Measurements from ENCODE around the gene ACBD4. TPM values are rescaled to one million over a fixed set of nuclear protein-coding genes. Genes with fewer than 3 reads are reported as not detected.

Gene ACBD4
- total RNA-seq: 12.8 and 15.9 TPM in 2 replicates

GRCh38 chr17:45135192-45135977 lies at the start of gene ACBD4:
Gene ACBD4 (plus strand): TSS chr17:45135687. CDS start chr17:45136145, 458 bp downstream.
- DNase-seq (ENCODE audit: low spot score): peak; percentile 94
- H3K27ac Mint-ChIP-seq: peak within 1 kb of the TSS; percentile 58
- peaks cover 6% of the 10 kb centered on the region for H3K27me3 Mint-ChIP-seq (ENCODE audit: low read depth)
- H3K4me3 Mint-ChIP-seq (ENCODE audit: low read depth): peak within 1 kb of the TSS; percentile 85
- intact Hi-C loops (cut with micrococcal nuclease): loop anchor here (1.0 kb wide), 3 partner anchors 13 to 113 kb away; partner anchors contain the start of gene HEXIM1
- peaks cover 3% of the 10 kb centered on the region for H3K36me3 Mint-ChIP-seq (ENCODE audit: low read depth)
- no peaks in the 10 kb centered on the region for H3K9me3 Mint-ChIP-seq
- peaks cover 13% of the 10 kb centered on the region for H3K4me1 Mint-ChIP-seq (ENCODE audit: low read depth)

DNA sequence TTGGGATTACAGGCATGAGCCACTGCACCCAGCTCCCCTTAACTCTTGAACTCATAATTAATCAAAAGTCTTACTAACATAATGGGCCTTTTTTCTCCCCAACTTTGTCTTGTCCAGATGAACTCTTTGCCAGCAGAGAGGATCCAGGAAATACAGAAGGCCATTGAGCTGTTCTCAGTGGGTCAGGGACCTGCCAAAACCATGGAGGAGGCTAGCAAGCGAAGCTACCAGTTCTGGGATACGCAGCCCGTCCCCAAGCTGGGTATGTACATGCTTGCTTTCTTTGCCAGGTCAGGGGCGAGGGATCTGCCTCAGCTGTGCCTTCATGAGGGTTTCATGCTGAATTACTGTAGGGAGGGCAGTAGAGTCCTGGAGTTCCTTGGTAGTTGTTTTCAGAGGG lies 49.1 kb upstream of the ACBD4 start:
- no peak overlapping the region for H3K27ac Mint-ChIP-seq
- H3K36me3 Mint-ChIP-seq (ENCODE audit: low read depth): peaks cover 68% of the 10 kb centered on the region
- no peak overlapping the region for H3K4me3 Mint-ChIP-seq (ENCODE audit: low read depth)
- H3K27me3 Mint-ChIP-seq (ENCODE audit: low read depth): no peaks in the 10 kb centered on the region
- H3K4me1 Mint-ChIP-seq (ENCODE audit: low read depth): peaks cover 1% of the 10 kb centered on the region
- no peaks in the 10 kb centered on the region for H3K9me3 Mint-ChIP-seq
- no peak for DNase-seq (ENCODE audit: low spot score)
- intact Hi-C loops (cut with micrococcal nuclease): no loop called here

GRCh38 chr17:45086865-45087503 lies 48.5 kb upstream of the ACBD4 start:
- Mint-ChIP-seq H3K27ac (no peak overlapping the region), H3K27me3 (ENCODE audit: low read depth) (no peaks in the 10 kb centered on the region), H3K9me3 (no peaks in the 10 kb centered on the region), H3K4me3 (ENCODE audit: low read depth) (no peak overlapping the region), H3K4me1 (ENCODE audit: low read depth) (peaks cover 1% of the 10 kb centered on the region), H3K36me3 (ENCODE audit: low read depth) (peaks cover 65% of the 10 kb centered on the region)
- DNase-seq (ENCODE audit: low spot score): no peak
- intact Hi-C loops (cut with micrococcal nuclease): no loop called here

GRCh38 chr17:45087504-45087975 lies 47.9 kb upstream of the ACBD4 start:
- H3K4me3 Mint-ChIP-seq (ENCODE audit: low read depth): no peak overlapping the region
- no peaks in the 10 kb centered on the region for H3K27me3 Mint-ChIP-seq (ENCODE audit: low read depth)
- intact Hi-C loops (cut with micrococcal nuclease): no loop called here
- H3K4me1 Mint-ChIP-seq (ENCODE audit: low read depth): peaks cover 1% of the 10 kb centered on the region
- no peak for DNase-seq (ENCODE audit: low spot score)
- H3K9me3 Mint-ChIP-seq: no peaks in the 10 kb centered on the region
- H3K36me3 Mint-ChIP-seq (ENCODE audit: low read depth): peaks cover 65% of the 10 kb centered on the region
- H3K27ac Mint-ChIP-seq: no peak overlapping the region

GRCh38 chr17:45087978-45088377 lies 47.5 kb upstream of the ACBD4 start:
- H3K4me1 Mint-ChIP-seq (ENCODE audit: low read depth): peaks cover 1% of the 10 kb centered on the region
- H3K27ac Mint-ChIP-seq: no peak overlapping the region
- peaks cover 64% of the 10 kb centered on the region for H3K36me3 Mint-ChIP-seq (ENCODE audit: low read depth)
- DNase-seq (ENCODE audit: low spot score): no peak
- H3K4me3 Mint-ChIP-seq (ENCODE audit: low read depth): no peak overlapping the region
- H3K9me3 Mint-ChIP-seq: no peaks in the 10 kb centered on the region
- H3K27me3 Mint-ChIP-seq (ENCODE audit: low read depth): no peaks in the 10 kb centered on the region
- intact Hi-C loops (cut with micrococcal nuclease): no loop called here

- H3K36me3 Mint-ChIP-seq (ENCODE audit: low read depth): peaks cover 64% of the 10 kb centered on the region
- H3K4me1 Mint-ChIP-seq (ENCODE audit: low read depth): peaks cover 1% of the 10 kb centered on the region
- DNase-seq (ENCODE audit: low spot score): no peak
- H3K27ac Mint-ChIP-seq: no peak overlapping the region
- no peaks in the 10 kb centered on the region for H3K9me3 Mint-ChIP-seq
- intact Hi-C loops (cut with micrococcal nuclease): no loop called here
- no peak overlapping the region for H3K4me3 Mint-ChIP-seq (ENCODE audit: low read depth)
- no peaks in the 10 kb centered on the region for H3K27me3 Mint-ChIP-seq (ENCODE audit: low read depth)
These were observed 46.7 kb upstream of the ACBD4 start for GRCh38 chr17:45088741-45089140.

DNA sequence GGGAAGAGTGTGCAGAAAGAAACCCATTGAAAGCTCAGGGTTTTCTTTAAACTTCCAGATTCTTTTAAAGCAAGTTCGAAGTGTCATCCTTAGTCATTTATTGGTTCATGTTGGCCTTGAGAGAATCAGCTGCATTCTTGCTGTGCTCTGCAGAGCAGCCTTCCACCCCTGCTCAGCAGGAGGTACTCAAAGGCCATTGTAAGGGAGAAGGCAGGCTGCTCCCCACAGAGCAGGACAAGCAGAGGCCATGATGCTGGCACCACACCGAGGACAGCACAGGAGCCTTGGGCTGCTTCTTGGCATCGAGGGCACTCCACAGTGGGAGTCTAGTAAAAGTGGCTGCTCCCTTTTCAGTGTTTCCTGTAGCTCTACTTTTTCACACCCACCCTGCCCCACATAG lies 44.8 kb upstream of the ACBD4 start:
- DNase-seq (ENCODE audit: low spot score): no peak
- intact Hi-C loops (cut with micrococcal nuclease): no loop called here

DNA sequence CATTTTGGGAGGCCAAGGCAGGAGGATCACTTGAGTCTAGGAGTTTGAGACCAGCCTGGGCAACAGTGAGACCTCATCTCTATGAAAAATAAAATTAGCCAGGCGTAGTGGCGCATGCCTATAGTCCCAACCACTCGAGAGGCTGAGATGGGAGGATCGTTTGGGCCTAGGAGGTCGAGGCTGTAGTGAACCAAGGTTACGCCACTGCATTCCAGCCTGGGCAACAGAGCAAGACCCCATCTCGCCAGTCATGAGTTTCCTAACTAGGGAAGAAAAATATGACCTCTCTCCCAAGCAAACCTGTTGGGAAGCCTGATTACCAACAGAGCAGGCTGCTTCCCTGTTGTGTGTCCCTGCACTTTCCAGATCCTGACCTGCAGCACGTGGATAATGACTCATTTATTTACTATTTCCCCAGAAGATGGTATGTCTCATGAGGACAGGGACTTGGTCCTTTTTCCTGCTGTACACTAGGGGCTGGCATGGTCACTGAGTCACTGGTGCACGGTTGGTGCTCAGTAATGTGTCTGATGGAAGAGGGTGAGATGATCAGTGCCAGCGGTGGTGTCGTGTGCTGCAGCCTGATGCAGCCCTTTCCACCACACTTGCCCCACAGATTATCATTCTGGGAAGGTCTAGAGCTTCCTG lies 43.6 kb upstream of the ACBD4 start:
- no peak for DNase-seq (ENCODE audit: low spot score)
- Mint-ChIP-seq H3K27me3 (ENCODE audit: low read depth) (no peaks in the 10 kb centered on the region), H3K27ac (no peak overlapping the region), H3K4me1 (ENCODE audit: low read depth) (peaks cover 1% of the 10 kb centered on the region), H3K4me3 (ENCODE audit: low read depth) (no peak overlapping the region), H3K36me3 (ENCODE audit: low read depth) (peaks cover 75% of the 10 kb centered on the region), H3K9me3 (no peaks in the 10 kb centered on the region)
- intact Hi-C loops (cut with micrococcal nuclease): no loop called here

More for the DNA sequence above, 44.8 kb upstream of the ACBD4 start:
- Mint-ChIP-seq H3K4me3 (ENCODE audit: low read depth) (no peak overlapping the region), H3K36me3 (ENCODE audit: low read depth) (peaks cover 71% of the 10 kb centered on the region), H3K9me3 (no peaks in the 10 kb centered on the region), H3K4me1 (ENCODE audit: low read depth) (peaks cover 1% of the 10 kb centered on the region), H3K27ac (no peak overlapping the region), H3K27me3 (ENCODE audit: low read depth) (no peaks in the 10 kb centered on the region)

- H3K4me3 Mint-ChIP-seq (ENCODE audit: low read depth): no peak overlapping the region
- H3K36me3 Mint-ChIP-seq (ENCODE audit: low read depth): peaks cover 73% of the 10 kb centered on the region
- H3K9me3 Mint-ChIP-seq: no peaks in the 10 kb centered on the region
- DNase-seq (ENCODE audit: low spot score): no peak
- intact Hi-C loops (cut with micrococcal nuclease): no loop called here
- H3K27me3 Mint-ChIP-seq (ENCODE audit: low read depth): no peaks in the 10 kb centered on the region
- H3K4me1 Mint-ChIP-seq (ENCODE audit: low read depth): peaks cover 1% of the 10 kb centered on the region
- no peak overlapping the region for H3K27ac Mint-ChIP-seq
These were observed 42.5 kb upstream of the ACBD4 start for GRCh38 chr17:45092911-45093430.

DNA sequence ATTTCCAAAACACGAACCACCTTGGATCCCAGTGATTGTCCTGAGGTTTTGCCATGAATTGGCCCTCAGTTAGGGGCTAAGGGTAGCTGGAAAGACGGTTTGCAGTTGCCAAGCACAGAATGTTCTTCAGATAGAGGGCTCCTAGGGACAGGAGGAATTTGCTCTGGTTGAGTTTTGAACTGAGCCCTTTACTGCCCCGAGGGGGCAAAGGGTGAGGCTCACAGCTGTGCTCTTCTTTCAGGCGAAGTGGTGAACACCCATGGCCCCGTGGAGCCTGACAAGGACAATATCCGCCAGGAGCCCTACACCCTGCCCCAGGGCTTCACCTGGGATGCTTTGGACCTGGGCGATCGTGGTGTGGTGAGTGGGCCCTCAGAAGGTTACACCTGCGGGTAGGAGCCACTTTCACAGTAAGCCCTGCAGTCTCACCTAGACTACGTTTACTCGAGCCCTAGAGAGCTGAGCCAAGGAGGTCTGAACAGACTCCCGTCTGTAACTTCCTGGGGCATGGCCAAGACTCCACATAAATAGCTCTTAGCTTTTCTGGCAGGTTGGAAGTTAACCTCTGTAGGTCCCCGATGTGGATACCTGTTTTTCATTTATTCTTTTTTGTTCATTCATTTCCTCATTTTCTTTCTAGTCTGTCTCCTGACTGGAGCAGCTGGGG lies 41.9 kb upstream of the ACBD4 start:
- DNase-seq (ENCODE audit: low spot score): no peak
- H3K27me3 Mint-ChIP-seq (ENCODE audit: low read depth): no peaks in the 10 kb centered on the region
- no peak overlapping the region for H3K4me3 Mint-ChIP-seq (ENCODE audit: low read depth)
- H3K27ac Mint-ChIP-seq: no peak overlapping the region
- no peaks in the 10 kb centered on the region for H3K4me1 Mint-ChIP-seq (ENCODE audit: low read depth)
- H3K36me3 Mint-ChIP-seq (ENCODE audit: low read depth): peaks cover 74% of the 10 kb centered on the region
- no peaks in the 10 kb centered on the region for H3K9me3 Mint-ChIP-seq
- intact Hi-C loops (cut with micrococcal nuclease): no loop called here

- Mint-ChIP-seq H3K4me1 (ENCODE audit: low read depth) (no peaks in the 10 kb centered on the region), H3K27ac (no peak overlapping the region), H3K27me3 (ENCODE audit: low read depth) (no peaks in the 10 kb centered on the region), H3K9me3 (no peaks in the 10 kb centered on the region), H3K36me3 (ENCODE audit: low read depth) (peaks cover 72% of the 10 kb centered on the region), H3K4me3 (ENCODE audit: low read depth) (no peak overlapping the region)
- no peak for DNase-seq (ENCODE audit: low spot score)
- intact Hi-C loops (cut with micrococcal nuclease): no loop called here
These were observed 39.3 kb upstream of the ACBD4 start for GRCh38 chr17:45096141-45096540.

- Mint-ChIP-seq H3K27ac (no peak overlapping the region), H3K4me1 (ENCODE audit: low read depth) (no peaks in the 10 kb centered on the region), H3K4me3 (ENCODE audit: low read depth) (no peak overlapping the region), H3K9me3 (no peaks in the 10 kb centered on the region), H3K36me3 (ENCODE audit: low read depth) (peaks cover 71% of the 10 kb centered on the region), H3K27me3 (ENCODE audit: low read depth) (no peaks in the 10 kb centered on the region)
- no peak for DNase-seq (ENCODE audit: low spot score)
- intact Hi-C loops (cut with micrococcal nuclease): no loop called here
These were observed 38.6 kb upstream of the ACBD4 start for GRCh38 chr17:45096926-45097325.
